Astrocyte (in vitro differentiated cells and primary cell): ENCODE results near the gene MTMR6.

Experiments
- EZH2 ChIP-seq: IDR thresholded peaks from 2 replicates; pipeline ENCODE4 v1.6.1; 2012; ENCODE audit warnings: mild to moderate bottlenecking, low read length, inconsistent platforms; ENCODE audit not compliant: insufficient read depth
- TF ChIP-seq, protein P1 (sequence below): IDR thresholded peaks from 2 replicates; pipeline ENCODE4 v1.5.1; 2011; ENCODE audit warnings: low read depth, mild to moderate bottlenecking, inconsistent platforms, low read length, moderate library complexity; ENCODE audit not compliant: insufficient read depth

- TF ChIP-seq, protein P1, sequence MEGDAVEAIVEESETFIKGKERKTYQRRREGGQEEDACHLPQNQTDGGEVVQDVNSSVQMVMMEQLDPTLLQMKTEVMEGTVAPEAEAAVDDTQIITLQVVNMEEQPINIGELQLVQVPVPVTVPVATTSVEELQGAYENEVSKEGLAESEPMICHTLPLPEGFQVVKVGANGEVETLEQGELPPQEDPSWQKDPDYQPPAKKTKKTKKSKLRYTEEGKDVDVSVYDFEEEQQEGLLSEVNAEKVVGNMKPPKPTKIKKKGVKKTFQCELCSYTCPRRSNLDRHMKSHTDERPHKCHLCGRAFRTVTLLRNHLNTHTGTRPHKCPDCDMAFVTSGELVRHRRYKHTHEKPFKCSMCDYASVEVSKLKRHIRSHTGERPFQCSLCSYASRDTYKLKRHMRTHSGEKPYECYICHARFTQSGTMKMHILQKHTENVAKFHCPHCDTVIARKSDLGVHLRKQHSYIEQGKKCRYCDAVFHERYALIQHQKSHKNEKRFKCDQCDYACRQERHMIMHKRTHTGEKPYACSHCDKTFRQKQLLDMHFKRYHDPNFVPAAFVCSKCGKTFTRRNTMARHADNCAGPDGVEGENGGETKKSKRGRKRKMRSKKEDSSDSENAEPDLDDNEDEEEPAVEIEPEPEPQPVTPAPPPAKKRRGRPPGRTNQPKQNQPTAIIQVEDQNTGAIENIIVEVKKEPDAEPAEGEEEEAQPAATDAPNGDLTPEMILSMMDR = no peak
- no peak for TF ChIP-seq EZH2
Observed at GRCh38 chr13:25196971-25197370, 90.3 kb downstream of the MTMR6 start.
